B cell (primary cell): ENCODE measurements around the gene COX10. TPM values are rescaled to one million over a fixed set of nuclear protein-coding genes. Genes with fewer than 3 reads are reported as not detected.

Experiments used
- ATAC-seq: fragments of 200-7000 bp; cut with Tn5 transposase; one replicate; pipeline ENCODE4 v1.10.0; 2021; ENCODE audit warnings: low read depth, mild to moderate bottlenecking, moderate number of reproducible peaks, moderate library complexity
- CTCF ChIA-PET: fragments of 350-600 bp; sonication (Branson Sonifier 250); formaldehyde crosslinking; loops from one replicate; lab custom pipeline; 2021; ENCODE audit warnings: antibody characterized with exemption, inconsistent platforms; lab: Charles Lee
- POLR2A ChIA-PET: fragments of 350-600 bp; sonication (Branson Sonifier 250); formaldehyde crosslinking; loops from one replicate; lab custom pipeline; 2021; ENCODE audit warnings: antibody characterized with exemption; lab: Charles Lee
- DNase-seq: peaks from one replicate; pipeline ENCODE4 v3.0.0; 2013
- H2AFZ ChIP-seq: 2 replicates; pipeline ENCODE4 v1.6.1; 2012; ENCODE audit warnings: mild to moderate bottlenecking, low read depth, low read length; ENCODE audit not compliant: insufficient read depth, poor library complexity, severe bottlenecking
- H3K27ac ChIP-seq, 2 donors: 1 replicate in 1 of 2; 2 replicates in 1 of 2; pipeline ENCODE4 v1.5.1; 2012 to 2013; ENCODE audit warnings: low read length in 2 of 2, mild to moderate bottlenecking in 2 of 2, moderate library complexity in 1 of 2
- H3K27me3 ChIP-seq, 4 experiments: fragments of 200-600 bp in 1 of 4; sonication (generic) in 1 of 4; replicated peaks in 1 of 4; 1 replicate in 2 of 4; 2 replicates in 2 of 4; pipeline versions ENCODE4 v1.6.1 to v1.7.0; 2013 to 2016; ENCODE audit warnings: low read length in 3 of 4, mild to moderate bottlenecking in 2 of 4, mixed read lengths in 1 of 4, moderate library complexity in 1 of 4; ENCODE audit not compliant: insufficient read depth in 4 of 4, control insufficient read depth in 3 of 4; ENCODE audit errors: control extremely low read depth in 1 of 4
- H3K36me3 ChIP-seq, 2 experiments: replicated peaks in 1 of 2; 1 replicate in 1 of 2; 2 replicates in 1 of 2; pipeline versions ENCODE4 v1.6.1 to v1.7.1; 2013; ENCODE audit warnings: low read length in 1 of 2; ENCODE audit not compliant: insufficient read depth in 2 of 2, control insufficient read depth in 1 of 2; ENCODE audit errors: control extremely low read depth in 1 of 2, extremely low read depth in 1 of 2
- H3K4me1 ChIP-seq, 2 donors: fragments of 200-600 bp in 1 of 2; sonication (generic) in 1 of 2; 1 replicate in 1 of 2; 2 replicates in 1 of 2; pipeline versions ENCODE4 v1.5.1 to v1.6.1; 2013 to 2017; ENCODE audit warnings: low read length in 2 of 2; ENCODE audit not compliant: control insufficient read depth in 2 of 2, insufficient read depth in 2 of 2
- H3K4me2 ChIP-seq: replicated peaks from 2 replicates; pipeline ENCODE3; 2012; ENCODE audit warnings: mild to moderate bottlenecking, low read depth, low read length; ENCODE audit not compliant: poor library complexity, severe bottlenecking
- H3K4me3 ChIP-seq, 5 experiments: fragments of 200-600 bp in 1 of 5; sonication (generic) in 1 of 5; 1 replicate in 3 of 5; 2 replicates in 2 of 5; pipeline versions ENCODE4 v1.5.1 to v1.7.0; 2011 to 2016; ENCODE audit warnings: low read length in 4 of 5, mild to moderate bottlenecking in 4 of 5, low read depth in 2 of 5, control low read depth in 1 of 5, moderate library complexity in 1 of 5; ENCODE audit not compliant: insufficient read depth in 1 of 5; ENCODE audit errors: control extremely low read depth in 1 of 5, extremely low read depth in 1 of 5
- H3K79me2 ChIP-seq: fragments of 200-600 bp; sonication (generic); one replicate; pipeline ENCODE4 v1.6.0; 2016; ENCODE audit warnings: low read length; ENCODE audit not compliant: control insufficient read depth, insufficient read depth
- H3K9ac ChIP-seq: fragments of 200-600 bp; sonication (generic); 2 replicates; pipeline ENCODE4 v1.6.1; 2017; ENCODE audit warnings: mild to moderate bottlenecking, low read length, moderate library complexity
- H3K9me3 ChIP-seq, 3 donors: one replicate each; pipeline versions ENCODE4 v1.6.1 to v1.7.1; 2013; ENCODE audit warnings: low read length in 2 of 3; ENCODE audit not compliant: control insufficient read depth in 2 of 3, insufficient read depth in 1 of 3; ENCODE audit errors: control extremely low read depth in 1 of 3
- H4K20me1 ChIP-seq: 2 replicates; pipeline ENCODE4 v1.6.0; 2012; ENCODE audit warnings: mild to moderate bottlenecking, low read length; ENCODE audit not compliant: insufficient read depth, control insufficient read depth, poor library complexity, severe bottlenecking
- H3K27ac Mint-ChIP-seq: one replicate; pipeline ENCODE4 v1.8.0; 2021; ENCODE audit warnings: mixed read lengths
- H3K27me3 Mint-ChIP-seq: one replicate; pipeline ENCODE4 v1.8.0; 2021; ENCODE audit warnings: mixed read lengths
- H3K4me1 Mint-ChIP-seq: one replicate; pipeline ENCODE4 v1.8.0; 2021; ENCODE audit warnings: mixed read lengths
- H3K4me3 Mint-ChIP-seq: one replicate; pipeline ENCODE4 v1.8.0; 2021; ENCODE audit warnings: mixed read lengths
- H3K9me3 Mint-ChIP-seq: one replicate; pipeline ENCODE4 v1.8.0; 2022; ENCODE audit warnings: mixed read lengths; ENCODE audit not compliant: insufficient read depth
- CTCF ChIP-seq: fragments of 200-600 bp; IDR thresholded peaks from one replicate; pipeline ENCODE4 v1.8.0; 2022; ENCODE audit warnings: antibody characterized with exemption, mild to moderate bottlenecking
- EZH2 ChIP-seq: IDR thresholded peaks from 2 replicates; pipeline ENCODE4 v1.6.1; 2012; ENCODE audit warnings: borderline replicate concordance, low read depth, mild to moderate bottlenecking, moderate library complexity, low read length; ENCODE audit not compliant: insufficient read depth, poor library complexity, severe bottlenecking
- WGBS: methylation state at CpG from one replicate; pipeline ENCODE4 v1.1.5; 2013; ENCODE audit warnings: missing lambda C conversion rate; ENCODE audit not compliant: insufficient coverage; 5-methylcytosine and 5-hydroxymethylcytosine counted together
- intact Hi-C: fragments of 100-400 bp; cut with micrococcal nuclease; formaldehyde crosslinking; loops from one replicate; pipeline ENCODE4 v1.10.0; 2022
- polyA plus RNA-seq: library from polyadenylated mRNA; depleted of rRNA; stranded (reverse); fragments of >200 nt; gene quantifications from 2 replicates; pipeline ENCODE4 v1.2.3, GENCODE V29; 2012
- total RNA-seq, 2 donors: library from RNA; stranded (reverse); fragments of 120-200 nt in 1 of 2; gene quantifications; 1 replicate in 1 of 2; 2 replicates in 1 of 2; pipeline versions ENCODE4 v1.2.3 to v1.2.4, GENCODE V29; 2013 to 2022

Gene COX10
- total and polyA plus RNA-seq, 2 donors (not counting 1 experiment from before 2014, with no cell fraction given) = 21.8 to 23.3 TPM

GRCh38 chr17:14212401-14212800 is 143.1 kb downstream of the COX10 start:
- ATAC-seq (no peak), DNase-seq (no peak)
- no peaks in the 10 kb centered on the region for H3K4me1 ChIP-seq
- H3K36me3 ChIP-seq = peaks cover 0 to 10% of the 10 kb centered on the region in 2 experiments
- no peak overlapping the region for H2AFZ ChIP-seq
- no peaks in the 10 kb centered on the region for H3K79me2 ChIP-seq
- intact Hi-C loops = no loop called here
- H3K9me3 Mint-ChIP-seq = peaks cover 3% of the 10 kb centered on the region
- TF ChIP-seq CTCF = no peak
- TF ChIP-seq EZH2 = no peak
- no peak overlapping the region for H3K27ac Mint-ChIP-seq
- no peak overlapping the region for H3K4me3 Mint-ChIP-seq
- H3K27me3 Mint-ChIP-seq = no peaks in the 10 kb centered on the region
- H3K4me2 ChIP-seq = no peak overlapping the region
- POLR2A ChIA-PET = no interaction called here
- peaks cover 0 to 10% (median 7%) of the 10 kb centered on the region in 3 donors for H3K9me3 ChIP-seq
- no peak overlapping the region for H3K9ac ChIP-seq
- H3K4me3 ChIP-seq = no peak overlapping the region
- 96% methylated on average over 8 of the region's 12 CpGs for WGBS
- no peak overlapping the region for H3K27ac ChIP-seq
- CTCF ChIA-PET = interaction anchor here (1.7 kb wide), 1 partner anchor 714 kb away, joined by 11 read pairs; no protein-coding TSS in a partner anchor
- no peaks in the 10 kb centered on the region for H4K20me1 ChIP-seq
- peaks cover 0 to 7% (median 0%) of the 10 kb centered on the region in 4 experiments for H3K27me3 ChIP-seq
- H3K4me1 Mint-ChIP-seq = no peaks in the 10 kb centered on the region

- H3K4me1 ChIP-seq = no peaks in the 10 kb centered on the region
- no peak overlapping the region for H3K27ac ChIP-seq
- H4K20me1 ChIP-seq = no peaks in the 10 kb centered on the region
- H2AFZ ChIP-seq = no peak overlapping the region
- H3K4me1 Mint-ChIP-seq = no peaks in the 10 kb centered on the region
- intact Hi-C loops = no loop called here
- ATAC-seq (no peak), DNase-seq (no peak)
- CTCF ChIA-PET = interaction anchor here (1.0 to 1.1 kb wide), 2 partner anchors 571 to 712 kb away, joined by 3 to 4 read pairs; no protein-coding TSS in a partner anchor
- H3K27ac Mint-ChIP-seq = no peak overlapping the region
- peaks cover 0 to 3% of the 10 kb centered on the region in 2 experiments for H3K36me3 ChIP-seq
- H3K27me3 Mint-ChIP-seq = no peaks in the 10 kb centered on the region
- POLR2A ChIA-PET = no interaction called here
- no peak overlapping the region for H3K9ac ChIP-seq
- WGBS = no CpG with 5 or more reads among the region's 2 CpGs
- H3K4me3 Mint-ChIP-seq = no peak overlapping the region
- H3K27me3 ChIP-seq = peaks cover 0 to 7% (median 0%) of the 10 kb centered on the region in 4 experiments
- H3K9me3 ChIP-seq = peaks cover 0 to 10% (median 7%) of the 10 kb centered on the region in 3 donors
- no peak overlapping the region for H3K4me3 ChIP-seq
- peaks cover 3% of the 10 kb centered on the region for H3K9me3 Mint-ChIP-seq
- no peak for TF ChIP-seq CTCF
- TF ChIP-seq EZH2 = no peak
- H3K4me2 ChIP-seq = no peak overlapping the region
- H3K79me2 ChIP-seq = no peaks in the 10 kb centered on the region
These were observed 145.0 kb downstream of the COX10 start for GRCh38 chr17:14214271-14214670.
